Cardiac muscle cell (in vitro differentiated cells and primary cell): ENCODE measurements around the gene SEC31B. TPM values are rescaled to one million over a fixed set of nuclear protein-coding genes. Genes with fewer than 3 reads are reported as not detected.
A peak's percentile ranks its signal among the peaks of the same experiment; 100 is the strongest.

ENCODE experiments used
- DNase-seq, 2 donors: peaks; one replicate each; pipeline versions ENCODE4 v3.0.0 to v3.0.0-alpha.2; 2010 to 2017; ENCODE audit warnings: low read depth in 1 of 2, low spot score in 1 of 2
- H3K27ac ChIP-seq: fragments of 200-600 bp; sonication (generic); 2 replicates; pipeline ENCODE4 v1.5.1; 2016
- H3K27me3 ChIP-seq: fragments of 200-600 bp; sonication (generic); 2 replicates; pipeline ENCODE4 v1.6.0; 2016; ENCODE audit warnings: control low read depth
- H3K36me3 ChIP-seq: fragments of 200-600 bp; sonication (generic); 2 replicates; pipeline ENCODE4 v1.5.1; 2016; ENCODE audit warnings: control low read depth
- H3K4me1 ChIP-seq: fragments of 200-600 bp; sonication (generic); 2 replicates; pipeline ENCODE4 v1.8.1; 2017; ENCODE audit warnings: low read depth, mild to moderate bottlenecking, mixed run types
- H3K4me3 ChIP-seq: fragments of 200-600 bp; sonication (generic); 2 replicates; pipeline ENCODE4 v1.5.1; 2016; ENCODE audit warnings: mild to moderate bottlenecking
- H3K9me3 ChIP-seq: fragments of 200-600 bp; sonication (generic); 2 replicates; pipeline ENCODE4 v1.5.1; 2017; ENCODE audit warnings: low read depth, mild to moderate bottlenecking, control low read depth
- polyA plus RNA-seq: library from polyadenylated mRNA; unstranded; fragments of >200 nt; fragmentation: Nextera tagmentation; extraction: Ambion mirVana; gene quantifications from 2 replicates; pipeline ENCODE4 v1.2.1, GENCODE V29; 2016
- total RNA-seq: library from RNA; depleted of rRNA; stranded (reverse); fragments of >200 nt; gene quantifications from 2 replicates; pipeline ENCODE4 v1.2.3, GENCODE V29; 2016
- TF ChIP-seq, protein P1 (sequence below): IDR thresholded peaks from 2 replicates; pipeline ENCODE4 v1.5.1; 2012; ENCODE audit warnings: low read depth, mild to moderate bottlenecking, low read length

SEC31B gene
- total and polyA plus RNA-seq, 2 experiments from 2014 or later = 13.2 to 23.1 TPM

DNA sequence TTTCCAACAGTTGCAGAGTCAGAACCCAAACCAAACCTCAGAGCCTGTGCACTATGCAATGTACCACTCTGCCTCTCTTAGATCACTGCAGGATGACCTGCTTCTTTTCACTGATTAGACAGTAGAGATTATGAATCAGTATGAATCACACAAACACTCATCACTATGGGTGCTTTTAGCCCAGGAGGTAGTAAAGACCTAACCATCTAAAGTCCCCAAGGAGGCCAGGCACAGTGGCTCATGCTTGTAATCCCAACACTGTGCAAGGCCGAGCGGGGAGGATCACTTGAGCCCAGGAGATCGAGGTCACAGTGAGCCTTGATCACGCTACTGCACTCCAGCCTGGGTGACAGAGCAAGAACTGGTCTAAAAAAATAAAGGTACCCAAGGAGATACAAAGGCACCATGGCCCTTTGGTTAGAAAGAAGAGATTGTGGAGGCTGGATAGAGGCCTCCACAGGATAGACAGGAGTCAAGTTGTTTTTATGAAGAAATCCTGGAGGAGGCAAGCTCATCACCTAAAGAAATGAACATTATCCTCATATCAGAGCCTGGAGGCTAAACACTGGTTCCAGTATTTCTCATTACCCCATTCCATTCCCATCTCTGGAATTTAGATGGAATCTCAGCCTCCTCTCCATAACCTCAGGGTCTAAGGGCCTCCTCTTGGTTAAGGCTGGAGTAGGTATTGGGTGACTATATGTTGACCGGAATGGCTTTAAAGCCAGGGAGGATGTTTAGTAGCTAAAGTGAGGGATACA lies 12.9 kb downstream of the SEC31B start:
- H3K36me3 ChIP-seq = peaks cover 11% of the 10 kb centered on the region
- TF ChIP-seq, protein P1, sequence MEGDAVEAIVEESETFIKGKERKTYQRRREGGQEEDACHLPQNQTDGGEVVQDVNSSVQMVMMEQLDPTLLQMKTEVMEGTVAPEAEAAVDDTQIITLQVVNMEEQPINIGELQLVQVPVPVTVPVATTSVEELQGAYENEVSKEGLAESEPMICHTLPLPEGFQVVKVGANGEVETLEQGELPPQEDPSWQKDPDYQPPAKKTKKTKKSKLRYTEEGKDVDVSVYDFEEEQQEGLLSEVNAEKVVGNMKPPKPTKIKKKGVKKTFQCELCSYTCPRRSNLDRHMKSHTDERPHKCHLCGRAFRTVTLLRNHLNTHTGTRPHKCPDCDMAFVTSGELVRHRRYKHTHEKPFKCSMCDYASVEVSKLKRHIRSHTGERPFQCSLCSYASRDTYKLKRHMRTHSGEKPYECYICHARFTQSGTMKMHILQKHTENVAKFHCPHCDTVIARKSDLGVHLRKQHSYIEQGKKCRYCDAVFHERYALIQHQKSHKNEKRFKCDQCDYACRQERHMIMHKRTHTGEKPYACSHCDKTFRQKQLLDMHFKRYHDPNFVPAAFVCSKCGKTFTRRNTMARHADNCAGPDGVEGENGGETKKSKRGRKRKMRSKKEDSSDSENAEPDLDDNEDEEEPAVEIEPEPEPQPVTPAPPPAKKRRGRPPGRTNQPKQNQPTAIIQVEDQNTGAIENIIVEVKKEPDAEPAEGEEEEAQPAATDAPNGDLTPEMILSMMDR = no peak
- H3K4me1 ChIP-seq = peaks cover 10% of the 10 kb centered on the region
- H3K27me3 ChIP-seq = no peaks in the 10 kb centered on the region
- DNase-seq = peak in 1 of 2 donors; percentile 7
- no peak overlapping the region for H3K27ac ChIP-seq
- no peak overlapping the region for H3K4me3 ChIP-seq
- H3K9me3 ChIP-seq = no peaks in the 10 kb centered on the region

DNA sequence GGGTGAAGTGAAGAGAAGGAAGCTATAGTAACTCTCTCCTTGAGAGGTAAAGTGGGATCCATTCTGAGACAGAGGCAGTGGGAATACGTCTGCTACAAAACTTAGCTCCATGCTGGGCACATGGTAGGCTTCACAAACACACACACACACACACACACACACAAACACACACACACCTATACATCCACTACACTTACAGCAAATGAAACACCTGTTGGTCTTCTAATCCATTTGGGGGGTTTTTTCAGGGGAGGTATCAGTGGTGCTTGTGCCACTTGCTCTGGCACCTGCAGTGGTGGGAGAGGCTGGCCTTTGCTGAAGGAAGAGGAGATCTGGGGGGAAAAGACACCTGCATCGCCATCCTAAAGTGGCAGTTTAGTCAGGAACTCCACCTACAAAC lies 14.5 kb downstream of the SEC31B start:
- Histone ChIP-seq H3K27ac (no peak overlapping the region), H3K36me3 (peaks cover 14% of the 10 kb centered on the region), H3K9me3 (no peaks in the 10 kb centered on the region), H3K4me3 (no peak overlapping the region), H3K4me1 (peaks cover 10% of the 10 kb centered on the region), H3K27me3 (no peaks in the 10 kb centered on the region)
- TF ChIP-seq, protein P1 = no peak
- no peak for DNase-seq

DNA sequence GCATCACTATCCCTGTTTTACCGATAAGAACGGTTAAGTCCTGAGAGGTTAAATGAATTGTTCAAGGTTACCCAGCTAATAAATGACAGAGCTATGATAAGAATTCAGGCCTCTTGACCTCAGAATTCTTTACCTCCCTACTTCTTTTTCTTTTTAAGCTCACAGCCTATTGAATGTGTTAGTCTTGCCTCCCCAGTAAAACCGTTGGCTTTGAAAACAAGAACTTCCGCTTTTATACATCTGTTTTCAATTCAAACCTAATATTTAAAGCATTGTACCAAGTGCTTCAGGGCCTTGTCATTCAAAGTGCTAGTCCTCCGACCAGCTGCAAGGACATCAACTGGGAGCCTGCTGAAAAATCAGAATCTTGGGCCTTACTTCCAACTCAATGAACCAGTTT lies 15.6 kb downstream of the SEC31B start:
- Histone ChIP-seq H3K9me3 (no peaks in the 10 kb centered on the region), H3K4me3 (no peak overlapping the region), H3K36me3 (peaks cover 19% of the 10 kb centered on the region), H3K4me1 (peaks cover 10% of the 10 kb centered on the region), H3K27me3 (no peaks in the 10 kb centered on the region), H3K27ac (peak overlapping the region; percentile 78)
- TF ChIP-seq, protein P1 = no peak
- peak; percentile 8 to 46 for DNase-seq

DNA sequence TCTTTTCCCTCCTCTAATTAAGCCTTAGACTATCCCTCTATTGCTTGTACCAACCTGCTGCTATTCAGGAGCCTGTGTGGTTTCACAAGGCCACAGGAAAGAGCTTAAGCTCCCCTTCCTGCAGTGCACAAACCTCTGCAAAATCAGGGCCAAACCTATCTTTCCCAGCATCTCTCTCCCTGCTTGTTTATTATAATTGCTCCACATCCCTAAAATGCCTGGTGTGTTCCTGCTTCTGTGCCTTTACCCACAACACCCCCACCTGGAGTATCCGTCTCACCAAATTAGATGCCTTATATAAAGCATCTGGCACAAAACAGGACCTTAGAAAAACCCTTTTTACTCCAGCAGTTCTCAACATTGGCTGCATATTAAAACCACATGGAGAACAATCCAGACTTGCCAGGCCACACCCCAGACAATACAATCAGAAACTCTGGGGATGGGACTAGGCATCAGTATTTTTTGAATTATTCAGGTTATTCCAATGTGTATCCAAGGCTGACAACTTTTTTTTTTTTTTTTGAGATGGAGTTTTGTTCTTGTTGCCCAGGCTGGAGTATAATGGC lies 16.7 kb downstream of the SEC31B start:
- Histone ChIP-seq H3K9me3 (no peaks in the 10 kb centered on the region), H3K36me3 (peaks cover 27% of the 10 kb centered on the region)

DNA sequence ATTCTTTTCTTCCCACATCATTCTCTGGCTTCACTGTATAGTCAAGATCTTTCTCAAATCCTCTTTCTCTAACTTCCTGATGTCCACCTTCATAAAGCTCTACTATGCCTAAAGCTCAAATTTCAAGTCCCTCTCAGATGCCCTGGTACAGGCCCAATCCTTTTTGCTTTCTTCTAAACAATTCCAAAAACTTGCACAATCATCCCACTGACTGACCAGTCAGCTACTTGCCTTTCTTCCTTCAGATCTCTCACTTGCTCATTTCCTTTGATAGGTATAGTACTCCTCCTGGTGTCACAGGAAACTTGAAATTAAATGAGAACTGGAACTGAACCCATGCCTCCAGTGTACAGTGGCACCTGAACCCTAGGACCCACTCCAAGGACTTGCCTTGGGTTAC lies 18.2 kb downstream of the SEC31B start:
- peaks cover 24% of the 10 kb centered on the region for H3K36me3 ChIP-seq
- H3K4me1 ChIP-seq = peaks cover 10% of the 10 kb centered on the region
- TF ChIP-seq, protein P1 = no peak
- H3K4me3 ChIP-seq = no peak overlapping the region
- H3K27me3 ChIP-seq = no peaks in the 10 kb centered on the region
- no peaks in the 10 kb centered on the region for H3K9me3 ChIP-seq
- no peak overlapping the region for H3K27ac ChIP-seq
- DNase-seq = no peak

More for the DNA sequence above, 16.7 kb downstream of the SEC31B start:
- TF ChIP-seq, protein P1 = no peak
- Histone ChIP-seq H3K4me1 (peaks cover 10% of the 10 kb centered on the region), H3K27me3 (no peaks in the 10 kb centered on the region), H3K4me3 (no peak overlapping the region), H3K27ac (no peak overlapping the region)
- no peak for DNase-seq
